ENCODE results near the gene FAM193A. TPM values are rescaled to one million over a fixed set of nuclear protein-coding genes. Genes with fewer than 3 reads are reported as not detected.

FAM193A gene
- polyA plus RNA-seq (2013, experiment 1 of 2): 12.6 TPM
- polyA plus RNA-seq (2013, experiment 2 of 2): 11.6 TPM

- H2AFZ ChIP-seq (ENCODE audit: low read depth, low read length): peak within 1 kb of the TSS; percentile 95
- peak within 1 kb of the TSS; percentile 91 to 98 for H3K4ac ChIP-seq (ENCODE audit: low read depth in 1 of 2, low read length in 2 of 2)
- H4K8ac ChIP-seq (ENCODE audit: low read length): peak within 1 kb of the TSS; percentile 94
- no peaks in the 10 kb centered on the region for H3K27me3 ChIP-seq (ENCODE audit: control insufficient read depth in 1 of 2, insufficient read depth in 1 of 2, low read length in 2 of 2)
- peak within 1 kb of the TSS; percentile 73 to 96 for H3K18ac ChIP-seq (ENCODE audit: low read depth in 1 of 2, low read length in 2 of 2)
- peak within 1 kb of the TSS; percentile 44 for H2BK5ac ChIP-seq (ENCODE audit: low read depth, low read length, poor library complexity, severe bottlenecking)
- no peak within 1 kb of the TSS for H2AK5ac ChIP-seq (ENCODE audit: low read length, severe bottlenecking)
- peak within 1 kb of the TSS; percentile 39 for H4K91ac ChIP-seq (ENCODE audit: low read length)
- H3K4me1 ChIP-seq (ENCODE audit: control insufficient read depth, insufficient read depth, low read depth, low read length): peaks cover 11% of the 10 kb centered on the region
- peak within 1 kb of the TSS; percentile 99 for H2BK120ac ChIP-seq (ENCODE audit: low read depth, low read length)
- peak within 1 kb of the TSS in 1 of 2 experiments; percentile 85 for H3K14ac ChIP-seq (ENCODE audit: low read length in 2 of 2)
- peak within 1 kb of the TSS; percentile 56 for H3K27ac ChIP-seq (ENCODE audit: low read length, poor library complexity, severe bottlenecking)
- peak; percentile 99 for DNase-seq
- peak within 1 kb of the TSS; percentile 90 to 98 for H3K4me3 ChIP-seq (ENCODE audit: insufficient read depth in 1 of 2, low read depth in 1 of 2, low read length in 2 of 2)
- peak within 1 kb of the TSS; percentile 96 for H3K4me2 ChIP-seq (ENCODE audit: low read length, poor library complexity, severe bottlenecking)
- H2BK15ac ChIP-seq (ENCODE audit: low read depth, poor library complexity, severe bottlenecking): peak within 1 kb of the TSS; percentile 69
- H3K23ac ChIP-seq (ENCODE audit: low read length in 2 of 2): peak within 1 kb of the TSS in 1 of 2 experiments; percentile 81
- H3K79me1 ChIP-seq (replicated peaks; ENCODE audit: low read length, poor library complexity, severe bottlenecking): peaks cover 2% of the 10 kb centered on the region
- no peaks in the 10 kb centered on the region for H3K36me3 ChIP-seq (ENCODE audit: control insufficient read depth in 1 of 2, insufficient read depth in 2 of 2, low read depth in 1 of 2, low read length in 2 of 2)
- H3K9ac ChIP-seq (ENCODE audit: low read length): peak within 1 kb of the TSS; percentile 98
- peak within 1 kb of the TSS in 1 of 2 experiments; percentile 69 for H2BK12ac ChIP-seq (ENCODE audit: low read length in 2 of 2)
- H3K9me3 ChIP-seq (ENCODE audit: control insufficient read depth, low read length): no peaks in the 10 kb centered on the region
- 1% methylated on average over 31 of the region's 106 CpGs for WGBS
These were observed at the start of gene FAM193A for GRCh38 chr4:2536193-2537010. Gene FAM193A, plus strand, starts transcription at chr4:2536647. Its CDS starts 269 bp downstream, at chr4:2536916.

- no peak overlapping the region for H3K4me3 ChIP-seq (ENCODE audit: insufficient read depth in 1 of 2, low read depth in 1 of 2, low read length in 2 of 2)
- no peak overlapping the region for H3K9ac ChIP-seq (ENCODE audit: low read length)
- H3K18ac ChIP-seq (ENCODE audit: low read depth in 1 of 2, low read length in 2 of 2): no peak overlapping the region
- H3K27ac ChIP-seq (ENCODE audit: low read length, poor library complexity, severe bottlenecking): no peak overlapping the region
- H2BK15ac ChIP-seq (ENCODE audit: low read depth, poor library complexity, severe bottlenecking): no peak overlapping the region
- DNase-seq: no peak
- H3K36me3 ChIP-seq (ENCODE audit: control insufficient read depth in 1 of 2, insufficient read depth in 2 of 2, low read depth in 1 of 2, low read length in 2 of 2): peaks cover 23 to 27% of the 10 kb centered on the region in 2 experiments
- H3K27me3 ChIP-seq (ENCODE audit: control insufficient read depth in 1 of 2, insufficient read depth in 1 of 2, low read length in 2 of 2): no peaks in the 10 kb centered on the region
- no peak overlapping the region for H3K23ac ChIP-seq (ENCODE audit: low read length in 2 of 2)
- no peak overlapping the region for H2BK120ac ChIP-seq (ENCODE audit: low read depth, low read length)
- H3K9me3 ChIP-seq (ENCODE audit: control insufficient read depth, low read length): no peaks in the 10 kb centered on the region
- H4K8ac ChIP-seq (ENCODE audit: low read length): no peak overlapping the region
- H3K79me1 ChIP-seq (replicated peaks; ENCODE audit: low read length, poor library complexity, severe bottlenecking): no peaks in the 10 kb centered on the region
- H3K14ac ChIP-seq (ENCODE audit: low read length in 2 of 2): no peak overlapping the region
- H4K91ac ChIP-seq (ENCODE audit: low read length): no peak overlapping the region
- H3K4me1 ChIP-seq (ENCODE audit: control insufficient read depth, insufficient read depth, low read depth, low read length): peaks cover 13% of the 10 kb centered on the region
- 96% methylated on average over 6 of the region's 6 CpGs for WGBS
- H2AFZ ChIP-seq (ENCODE audit: low read depth, low read length): no peak overlapping the region
- H2BK12ac ChIP-seq (ENCODE audit: low read length in 2 of 2): no peak overlapping the region
- H3K4me2 ChIP-seq (ENCODE audit: low read length, poor library complexity, severe bottlenecking): no peak overlapping the region
- H2BK5ac ChIP-seq (ENCODE audit: low read depth, low read length, poor library complexity, severe bottlenecking): no peak overlapping the region
- H3K4ac ChIP-seq (ENCODE audit: low read depth in 1 of 2, low read length in 2 of 2): no peak overlapping the region
- no peak overlapping the region for H2AK5ac ChIP-seq (ENCODE audit: low read length, severe bottlenecking)
These were observed 49.5 kb upstream of the FAM193A start for GRCh38 chr4:2486981-2487380.

- H3K23ac ChIP-seq (ENCODE audit: low read length in 2 of 2): no peak overlapping the region
- DNase-seq: peak; percentile 11
- no peak overlapping the region for H3K9ac ChIP-seq (ENCODE audit: low read length)
- 92% methylated on average over 5 of the region's 6 CpGs for WGBS
- no peak overlapping the region for H2AFZ ChIP-seq (ENCODE audit: low read depth, low read length)
- no peaks in the 10 kb centered on the region for H3K27me3 ChIP-seq (ENCODE audit: control insufficient read depth in 1 of 2, insufficient read depth in 1 of 2, low read length in 2 of 2)
- no peak overlapping the region for H4K91ac ChIP-seq (ENCODE audit: low read length)
- no peak overlapping the region for H3K14ac ChIP-seq (ENCODE audit: low read length in 2 of 2)
- H3K4ac ChIP-seq (ENCODE audit: low read depth in 1 of 2, low read length in 2 of 2): no peak overlapping the region
- H2AK5ac ChIP-seq (ENCODE audit: low read length, severe bottlenecking): no peak overlapping the region
- no peak overlapping the region for H2BK15ac ChIP-seq (ENCODE audit: low read depth, poor library complexity, severe bottlenecking)
- H2BK12ac ChIP-seq (ENCODE audit: low read length in 2 of 2): no peak overlapping the region
- H2BK5ac ChIP-seq (ENCODE audit: low read depth, low read length, poor library complexity, severe bottlenecking): no peak overlapping the region
- H3K4me2 ChIP-seq (ENCODE audit: low read length, poor library complexity, severe bottlenecking): no peak overlapping the region
- H3K4me1 ChIP-seq (ENCODE audit: control insufficient read depth, insufficient read depth, low read depth, low read length): peaks cover 10% of the 10 kb centered on the region
- H2BK120ac ChIP-seq (ENCODE audit: low read depth, low read length): no peak overlapping the region
- no peak overlapping the region for H3K27ac ChIP-seq (ENCODE audit: low read length, poor library complexity, severe bottlenecking)
- no peak overlapping the region for H4K8ac ChIP-seq (ENCODE audit: low read length)
- no peak overlapping the region for H3K18ac ChIP-seq (ENCODE audit: low read depth in 1 of 2, low read length in 2 of 2)
- H3K79me1 ChIP-seq (replicated peaks; ENCODE audit: low read length, poor library complexity, severe bottlenecking): peaks cover 5% of the 10 kb centered on the region
- H3K36me3 ChIP-seq (ENCODE audit: control insufficient read depth in 1 of 2, insufficient read depth in 2 of 2, low read depth in 1 of 2, low read length in 2 of 2): peaks cover 27 to 30% of the 10 kb centered on the region in 2 experiments
- no peak overlapping the region for H3K4me3 ChIP-seq (ENCODE audit: insufficient read depth in 1 of 2, low read depth in 1 of 2, low read length in 2 of 2)
- no peaks in the 10 kb centered on the region for H3K9me3 ChIP-seq (ENCODE audit: control insufficient read depth, low read length)
These were observed 48.8 kb upstream of the FAM193A start for GRCh38 chr4:2487632-2488031.

GRCh38 chr4:2489081-2489805 is 47.2 kb upstream of the FAM193A start:
- H2BK120ac ChIP-seq (ENCODE audit: low read depth, low read length): no peak overlapping the region
- no peak overlapping the region for H3K4me2 ChIP-seq (ENCODE audit: low read length, poor library complexity, severe bottlenecking)
- no peak overlapping the region for H3K23ac ChIP-seq (ENCODE audit: low read length in 2 of 2)
- H3K4me3 ChIP-seq (ENCODE audit: insufficient read depth in 1 of 2, low read depth in 1 of 2, low read length in 2 of 2): no peak overlapping the region
- WGBS: 97% methylated on average over 20 of the region's 20 CpGs
- H3K36me3 ChIP-seq (ENCODE audit: control insufficient read depth in 1 of 2, insufficient read depth in 2 of 2, low read depth in 1 of 2, low read length in 2 of 2): peaks cover 34 to 36% of the 10 kb centered on the region in 2 experiments
- H4K8ac ChIP-seq (ENCODE audit: low read length): no peak overlapping the region
- no peak overlapping the region for H2BK12ac ChIP-seq (ENCODE audit: low read length in 2 of 2)
- H3K4me1 ChIP-seq (ENCODE audit: control insufficient read depth, insufficient read depth, low read depth, low read length): peaks cover 10% of the 10 kb centered on the region
- H3K18ac ChIP-seq (ENCODE audit: low read depth in 1 of 2, low read length in 2 of 2): no peak overlapping the region
- H3K9ac ChIP-seq (ENCODE audit: low read length): no peak overlapping the region
- peak overlapping the region; percentile 19 for H4K91ac ChIP-seq (ENCODE audit: low read length)
- DNase-seq: no peak
- H2AK5ac ChIP-seq (ENCODE audit: low read length, severe bottlenecking): no peak overlapping the region
- no peak overlapping the region for H2AFZ ChIP-seq (ENCODE audit: low read depth, low read length)
- H3K14ac ChIP-seq (ENCODE audit: low read length in 2 of 2): no peak overlapping the region
- H3K4ac ChIP-seq (ENCODE audit: low read depth in 1 of 2, low read length in 2 of 2): no peak overlapping the region
- H3K9me3 ChIP-seq (ENCODE audit: control insufficient read depth, low read length): no peaks in the 10 kb centered on the region
- no peaks in the 10 kb centered on the region for H3K27me3 ChIP-seq (ENCODE audit: control insufficient read depth in 1 of 2, insufficient read depth in 1 of 2, low read length in 2 of 2)
- no peak overlapping the region for H3K27ac ChIP-seq (ENCODE audit: low read length, poor library complexity, severe bottlenecking)
- H2BK15ac ChIP-seq (ENCODE audit: low read depth, poor library complexity, severe bottlenecking): no peak overlapping the region
- H2BK5ac ChIP-seq (ENCODE audit: low read depth, low read length, poor library complexity, severe bottlenecking): no peak overlapping the region
- H3K79me1 ChIP-seq (replicated peaks; ENCODE audit: low read length, poor library complexity, severe bottlenecking): peaks cover 9% of the 10 kb centered on the region
